Caco-2 (cell line): ENCODE measurements around the gene DEPDC1B. TPM values are rescaled to one million over a fixed set of nuclear protein-coding genes. Genes with fewer than 3 reads are reported as not detected.
A peak's percentile ranks its signal among the peaks of the same experiment; 100 is the strongest.

Source experiments
- Bru-seq: library from RNA; stranded (reverse); fragments of 400-500 nt; gene quantifications from one replicate; lab custom pipeline; 2021; lab: Mats Ljungman, UMichigan
- BruChase-seq, 2 experiments: library from RNA; stranded (reverse); fragments of 400-500 nt; gene quantifications; one replicate each; lab custom pipeline; 2021; lab: Mats Ljungman, UMichigan
- BruUV-seq: library from RNA; stranded (reverse); fragments of 400-500 nt; replicated peaks from 2 replicates; lab custom pipeline; 2021; lab: Mats Ljungman, UMichigan
- CTCF ChIA-PET: fragments of 300-600 bp; sonication (Branson Sonifier 250); formaldehyde crosslinking; loops from one replicate; lab custom pipeline; 2022; ENCODE audit warnings: antibody characterized with exemption; lab: Charles Lee
- POLR2A ChIA-PET: fragments of 300-600 bp; sonication (Branson Sonifier 250); formaldehyde crosslinking; loops from one replicate; lab custom pipeline; 2022; ENCODE audit warnings: antibody characterized with exemption; lab: Charles Lee
- DNase-seq, 2 experiments: peaks; one replicate each; pipeline versions ENCODE4 v3.0.0 to v3.0.0-alpha.2; 2020 to 2022
- H3K27me3 ChIP-seq: replicated peaks from 2 replicates; pipeline ENCODE4 v1.6.0; 2011; ENCODE audit warnings: low read length; ENCODE audit not compliant: control insufficient read depth, insufficient read depth
- H3K36me3 ChIP-seq: 2 replicates; pipeline ENCODE4 v1.5.1; 2011; ENCODE audit warnings: low read length; ENCODE audit not compliant: control insufficient read depth, insufficient read depth
- H3K4me1 ChIP-seq: fragments of 250-450 bp; sonication (Bioruptor Pico); 2 replicates; pipeline ENCODE4 v1.5.1; 2020; ENCODE audit warnings: mild to moderate bottlenecking
- H3K4me3 ChIP-seq: 2 replicates; pipeline ENCODE4 v1.5.1; 2011; ENCODE audit warnings: low read depth, mild to moderate bottlenecking, control low read depth, low read length
- H3K9me3 ChIP-seq: fragments of 250-450 bp; sonication (Bioruptor Pico); 2 replicates; pipeline ENCODE4 v1.5.1; 2020; ENCODE audit warnings: mild to moderate bottlenecking, moderate library complexity
- H3K27ac Mint-ChIP-seq: one replicate; pipeline ENCODE4 v1.8.0; 2022; ENCODE audit warnings: mixed read lengths; ENCODE audit not compliant: unreplicated experiment
- H3K27me3 Mint-ChIP-seq: one replicate; pipeline ENCODE4 v1.8.0; 2022; ENCODE audit warnings: mixed read lengths; ENCODE audit not compliant: insufficient read depth, unreplicated experiment
- H3K36me3 Mint-ChIP-seq: one replicate; pipeline ENCODE4 v1.8.0; 2022; ENCODE audit warnings: mild to moderate bottlenecking, mixed read lengths; ENCODE audit not compliant: insufficient read depth, unreplicated experiment
- H3K4me1 Mint-ChIP-seq: one replicate; pipeline ENCODE4 v1.8.0; 2022; ENCODE audit warnings: low read depth, mixed read lengths; ENCODE audit not compliant: unreplicated experiment
- H3K4me3 Mint-ChIP-seq: one replicate; pipeline ENCODE4 v1.8.0; 2022; ENCODE audit warnings: mild to moderate bottlenecking, moderate library complexity, mixed read lengths; ENCODE audit not compliant: unreplicated experiment
- H3K9me3 Mint-ChIP-seq: one replicate; pipeline ENCODE4 v1.8.0; 2022; ENCODE audit warnings: mixed read lengths; ENCODE audit not compliant: unreplicated experiment
- CTCF ChIP-seq, 2 experiments: fragments of 200-600 bp in 1 of 2; IDR thresholded peaks; 1 replicate in 1 of 2; 2 replicates in 1 of 2; pipeline versions ENCODE4 v1.5.1 to v1.8.0; 2011 to 2022; ENCODE audit warnings: antibody characterized with exemption in 1 of 2, control low read depth in 1 of 2, inconsistent platforms in 1 of 2, low read depth in 1 of 2, low read length in 1 of 2, mild to moderate bottlenecking in 1 of 2, moderate library complexity in 1 of 2; ENCODE audit not compliant: insufficient read depth in 1 of 2, severe bottlenecking in 1 of 2, unreplicated experiment in 1 of 2
- intact Hi-C: fragments of 100-400 bp; cut with micrococcal nuclease; formaldehyde crosslinking; loops from one replicate; pipeline ENCODE4 v1.10.0; 2022; ENCODE audit not compliant: unreplicated experiment
- long read RNA-seq: library from polyadenylated mRNA; stranded (forward); transcript quantifications from one replicate; pipeline ENCODE4 v2.0.0, GENCODE V29; 2022
- total RNA-seq: library from RNA; stranded (reverse); gene quantifications from 2 replicates; pipeline ENCODE4 v1.2.3, GENCODE V29; 2022

Gene DEPDC1B
- total RNA-seq (44.9 and 46.7 TPM in 2 replicates), Bru-seq, nascent RNA (percentile 88 among the genes with signal in this experiment), BruChase-seq, experiment 1, labeled RNA remaining after a 2-hour chase (percentile 81 among the genes with signal in this experiment), BruChase-seq, experiment 2, labeled RNA remaining after a 6-hour chase (percentile 79 among the genes with signal in this experiment)
- long read RNA-seq, transcript DEPDC1B-201 (11 exons, 2,499 nt): major isoform, 66 of 94 reads
- long read RNA-seq, partial matches to known transcripts: 13 of 94 reads
- long read RNA-seq, other reads (novel, unspliced or antisense): 11 of 94 reads

DNA sequence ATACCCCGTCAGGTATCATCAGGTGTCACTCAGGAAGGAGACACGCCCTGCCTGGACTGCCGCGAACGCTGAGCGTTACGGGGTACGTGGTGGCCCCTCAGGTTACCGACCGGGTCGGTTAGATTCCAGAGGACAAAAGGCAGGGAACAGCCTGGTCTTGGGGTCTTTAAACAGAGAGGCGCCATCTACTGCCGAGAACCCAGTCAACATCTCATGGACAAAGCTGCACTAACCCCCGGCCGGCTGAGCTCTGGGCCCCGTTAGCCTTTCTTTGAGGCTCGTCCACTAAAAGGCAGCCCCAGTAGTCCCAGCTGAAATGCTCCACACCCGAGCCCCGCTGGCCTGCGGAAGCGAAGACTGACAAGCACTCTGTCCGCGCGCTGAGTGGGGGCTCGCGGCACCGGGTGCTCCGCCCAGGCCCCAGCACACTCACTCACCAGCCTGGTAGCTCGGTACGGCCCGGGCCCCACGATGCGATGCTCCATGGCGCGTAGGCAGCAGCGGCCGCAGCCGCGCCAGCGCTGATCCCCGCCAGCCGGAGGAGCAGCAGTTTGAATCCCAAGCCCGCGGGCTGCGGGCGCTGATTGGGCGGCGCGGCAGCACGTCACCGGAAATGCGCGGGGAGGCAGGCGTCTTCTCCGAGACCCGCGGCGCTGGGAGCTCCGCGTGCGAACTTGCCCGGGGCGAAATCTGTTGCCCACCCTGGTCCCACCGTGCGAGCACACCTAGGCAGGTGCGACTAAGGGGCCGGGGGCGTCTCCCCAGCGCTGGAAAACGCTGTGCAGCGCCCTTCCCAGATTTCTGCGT lies at the start of gene DEPDC1B:
Gene DEPDC1B (minus strand): TSS at position 558 of the 807 bp plus-strand sequence. CDS start 73 bp downstream, at position 485.
- Mint-ChIP-seq H3K4me3 (peak within 1 kb of the TSS; percentile 74), H3K27ac (peak within 1 kb of the TSS; percentile 90), H3K4me1 (peaks cover 10% of the 10 kb centered on the region), H3K36me3 (peaks cover 19% of the 10 kb centered on the region), H3K9me3 (no peaks in the 10 kb centered on the region), H3K27me3 (no peaks in the 10 kb centered on the region)
- Histone ChIP-seq H3K36me3 (no peaks in the 10 kb centered on the region), H3K27me3 (no peaks in the 10 kb centered on the region), H3K4me3 (peak within 1 kb of the TSS; percentile 72), H3K9me3 (no peaks in the 10 kb centered on the region), H3K4me1 (peaks cover 13% of the 10 kb centered on the region)
- CTCF ChIA-PET: interaction anchor here (0.6 to 2.7 kb wide), 11 partner anchors 10 to 245 kb away, joined by 3 to 47 read pairs (median 7); partner anchors contain the start of genes ELOVL7, ERCC8 and NDUFAF2
- no TSS peak for BruUV-seq
- intact Hi-C loops: loop anchor here (1.0 kb wide), 3 partner anchors 12 to 28 kb away; no protein-coding TSS in a partner anchor
- TF ChIP-seq CTCF (IDR thresholded peaks at IDR 0.05; ENCODE audit: insufficient read depth in 1 of 2, low read depth in 1 of 2, low read length in 1 of 2, severe bottlenecking in 1 of 2, unreplicated experiment in 1 of 2): peak; percentile 25 to 57
- POLR2A ChIA-PET: interaction anchor here (0.6 to 2.4 kb wide), 9 partner anchors 10 to 763 kb away, joined by 3 to 33 read pairs (median 13); partner anchors contain the start of genes ELOVL7, ERCC8 and NDUFAF2
- DNase-seq: peak; percentile 94 to 95

DNA sequence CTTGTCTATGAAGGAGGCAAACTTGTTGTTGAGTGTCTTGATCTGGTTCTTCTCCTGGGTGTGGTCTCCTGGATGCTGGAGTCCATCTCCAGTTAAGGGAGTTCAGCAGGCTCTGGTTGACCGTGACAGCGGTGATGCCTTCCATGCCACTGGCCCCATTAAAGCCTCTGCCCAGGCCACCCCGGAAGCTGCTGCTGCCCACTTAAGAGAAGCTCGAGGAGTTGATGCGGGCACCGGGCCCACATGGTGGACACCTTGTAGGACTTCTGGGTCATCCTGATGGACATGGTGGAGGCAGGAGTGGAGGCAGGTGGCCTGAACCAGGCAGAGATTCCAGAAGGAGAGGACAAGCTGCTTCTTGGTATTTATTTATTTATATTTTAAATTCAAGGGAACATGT lies 44.7 kb upstream of the DEPDC1B start:
- no peak overlapping the region for H3K4me3 Mint-ChIP-seq
- H3K27me3 Mint-ChIP-seq: peaks cover 2% of the 10 kb centered on the region
- DNase-seq: no peak
- H3K4me3 ChIP-seq: no peak overlapping the region
- H3K4me1 Mint-ChIP-seq: peaks cover 6% of the 10 kb centered on the region
- no peaks in the 10 kb centered on the region for H3K36me3 ChIP-seq
- no peak for TF ChIP-seq CTCF (IDR thresholded peaks at IDR 0.05; ENCODE audit: insufficient read depth in 1 of 2, low read depth in 1 of 2, low read length in 1 of 2, severe bottlenecking in 1 of 2, unreplicated experiment in 1 of 2)
- no peak overlapping the region for H3K27ac Mint-ChIP-seq
- no peaks in the 10 kb centered on the region for H3K36me3 Mint-ChIP-seq
- POLR2A ChIA-PET: no interaction called here
- BruUV-seq: no TSS peak
- no peaks in the 10 kb centered on the region for H3K27me3 ChIP-seq
- no peaks in the 10 kb centered on the region for H3K4me1 ChIP-seq
- CTCF ChIA-PET: no interaction called here
- H3K9me3 Mint-ChIP-seq: peaks cover 13% of the 10 kb centered on the region
- intact Hi-C loops: no loop called here
- peaks cover 7% of the 10 kb centered on the region; the same call in 1 of the 2 replicates for H3K9me3 ChIP-seq
